ENCODE data around the gene RFX8.

RFX8 gene

DNA sequence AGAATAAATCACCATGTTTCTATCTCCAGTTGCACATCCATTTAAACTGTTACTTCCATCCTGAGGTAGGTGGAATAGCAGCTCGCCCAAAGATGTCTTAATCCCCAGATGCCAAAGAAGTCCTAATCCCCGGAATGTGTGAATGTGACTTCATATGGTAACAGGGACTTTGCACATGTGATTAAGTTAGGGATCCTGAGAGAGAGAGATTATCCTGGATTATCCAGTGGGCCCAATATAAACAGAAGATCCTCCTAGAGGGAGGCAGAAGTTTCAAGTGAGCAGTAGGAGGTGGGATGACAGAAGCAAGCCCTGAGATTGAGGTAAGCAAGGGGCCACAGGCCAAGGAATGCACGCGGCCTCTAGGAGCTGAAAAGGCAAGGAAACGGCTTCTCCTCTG, 107.4 kb downstream of the RFX8 start:
- no peak overlapping the region for H2AFZ ChIP-seq (ENCODE audit: low read depth, low read length)
- TF ChIP-seq EZH2phosphoT487 (IDR thresholded peaks at IDR 0.05; ENCODE audit: low read depth): no peak
- TF ChIP-seq, protein P1, sequence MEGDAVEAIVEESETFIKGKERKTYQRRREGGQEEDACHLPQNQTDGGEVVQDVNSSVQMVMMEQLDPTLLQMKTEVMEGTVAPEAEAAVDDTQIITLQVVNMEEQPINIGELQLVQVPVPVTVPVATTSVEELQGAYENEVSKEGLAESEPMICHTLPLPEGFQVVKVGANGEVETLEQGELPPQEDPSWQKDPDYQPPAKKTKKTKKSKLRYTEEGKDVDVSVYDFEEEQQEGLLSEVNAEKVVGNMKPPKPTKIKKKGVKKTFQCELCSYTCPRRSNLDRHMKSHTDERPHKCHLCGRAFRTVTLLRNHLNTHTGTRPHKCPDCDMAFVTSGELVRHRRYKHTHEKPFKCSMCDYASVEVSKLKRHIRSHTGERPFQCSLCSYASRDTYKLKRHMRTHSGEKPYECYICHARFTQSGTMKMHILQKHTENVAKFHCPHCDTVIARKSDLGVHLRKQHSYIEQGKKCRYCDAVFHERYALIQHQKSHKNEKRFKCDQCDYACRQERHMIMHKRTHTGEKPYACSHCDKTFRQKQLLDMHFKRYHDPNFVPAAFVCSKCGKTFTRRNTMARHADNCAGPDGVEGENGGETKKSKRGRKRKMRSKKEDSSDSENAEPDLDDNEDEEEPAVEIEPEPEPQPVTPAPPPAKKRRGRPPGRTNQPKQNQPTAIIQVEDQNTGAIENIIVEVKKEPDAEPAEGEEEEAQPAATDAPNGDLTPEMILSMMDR (IDR thresholded peaks at IDR 0.05; ENCODE audit: low read depth, low read length): no peak
- H3K4me2 ChIP-seq (ENCODE audit: low read length): no peak overlapping the region
- peaks cover 2% of the 10 kb centered on the region for H3K4me1 ChIP-seq (ENCODE audit: low read length)
- H3K27ac ChIP-seq (ENCODE audit: low read length): no peak overlapping the region
- no peaks in the 10 kb centered on the region for H3K27me3 ChIP-seq (ENCODE audit: low read depth, low read length)
- no peaks in the 10 kb centered on the region for H3K36me3 ChIP-seq (replicated peaks; ENCODE audit: low read depth, low read length)
- H3K9ac ChIP-seq (ENCODE audit: low read length): no peak overlapping the region
- H3K9me3 ChIP-seq (ENCODE audit: insufficient read depth, low read length): no peaks in the 10 kb centered on the region
- no peaks in the 10 kb centered on the region for H3K79me2 ChIP-seq (ENCODE audit: low read length)
- no peaks in the 10 kb centered on the region for H4K20me1 ChIP-seq (ENCODE audit: insufficient read depth, low read length)
- no peak overlapping the region for H3K4me3 ChIP-seq (ENCODE audit: low read length)

- H3K4me2 ChIP-seq (ENCODE audit: low read length): no peak overlapping the region
- H3K27ac ChIP-seq (ENCODE audit: low read length): no peak overlapping the region
- no peak overlapping the region for H3K9ac ChIP-seq (ENCODE audit: low read length)
- no peak overlapping the region for H3K4me3 ChIP-seq (ENCODE audit: low read length)
- H3K4me1 ChIP-seq (ENCODE audit: low read length): peaks cover 28% of the 10 kb centered on the region
- no peaks in the 10 kb centered on the region for H3K36me3 ChIP-seq (replicated peaks; ENCODE audit: low read depth, low read length)
- H3K9me3 ChIP-seq (ENCODE audit: insufficient read depth, low read length): no peaks in the 10 kb centered on the region
- no peaks in the 10 kb centered on the region for H3K79me2 ChIP-seq (ENCODE audit: low read length)
- H4K20me1 ChIP-seq (ENCODE audit: insufficient read depth, low read length): no peaks in the 10 kb centered on the region
- no peaks in the 10 kb centered on the region for H3K27me3 ChIP-seq (ENCODE audit: low read depth, low read length)
- TF ChIP-seq, protein P1 (IDR thresholded peaks at IDR 0.05; ENCODE audit: low read depth, low read length): no peak
- TF ChIP-seq EZH2phosphoT487 (IDR thresholded peaks at IDR 0.05; ENCODE audit: low read depth): no peak
- no peak overlapping the region for H2AFZ ChIP-seq (ENCODE audit: low read depth, low read length)
These were observed 110.0 kb downstream of the RFX8 start for GRCh38 chr2:101364878-101365277.

DNA sequence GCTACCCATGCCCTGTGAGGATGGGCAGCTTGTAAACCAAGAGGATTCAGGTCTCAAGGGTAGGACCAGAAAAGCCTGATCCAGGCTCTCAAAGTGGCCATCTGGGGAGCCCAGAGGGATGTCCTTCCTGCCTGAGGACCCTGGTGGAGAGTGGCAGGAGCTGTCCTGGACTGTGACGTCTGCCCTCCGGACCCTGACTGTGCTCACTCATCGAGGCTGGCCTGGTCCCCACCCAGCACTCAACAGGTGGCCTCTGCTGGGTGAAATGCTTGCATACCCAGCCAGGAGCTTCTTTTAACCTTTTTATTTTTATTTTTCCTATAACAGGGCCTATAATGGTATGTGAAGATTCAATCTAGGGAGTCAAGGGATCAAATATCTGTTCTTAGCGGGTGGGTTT, 112.1 kb downstream of the RFX8 start:
- TF ChIP-seq, protein P1 (IDR thresholded peaks at IDR 0.05; ENCODE audit: low read depth, low read length): no peak
- no peak for TF ChIP-seq EZH2phosphoT487 (IDR thresholded peaks at IDR 0.05; ENCODE audit: low read depth)
- Histone ChIP-seq H3K27ac (ENCODE audit: low read length) (no peak overlapping the region; the same call in 1 of the 2 replicates), H4K20me1 (ENCODE audit: insufficient read depth, low read length) (no peaks in the 10 kb centered on the region), H3K36me3 (replicated peaks; ENCODE audit: low read depth, low read length) (no peaks in the 10 kb centered on the region), H3K4me2 (ENCODE audit: low read length) (no peak overlapping the region), H3K79me2 (ENCODE audit: low read length) (no peaks in the 10 kb centered on the region), H3K9ac (ENCODE audit: low read length) (no peak overlapping the region), H3K4me3 (ENCODE audit: low read length) (no peak overlapping the region), H2AFZ (ENCODE audit: low read depth, low read length) (no peak overlapping the region), H3K4me1 (ENCODE audit: low read length) (peaks cover 28% of the 10 kb centered on the region), H3K27me3 (ENCODE audit: low read depth, low read length) (no peaks in the 10 kb centered on the region), H3K9me3 (ENCODE audit: insufficient read depth, low read length) (no peaks in the 10 kb centered on the region)

DNA sequence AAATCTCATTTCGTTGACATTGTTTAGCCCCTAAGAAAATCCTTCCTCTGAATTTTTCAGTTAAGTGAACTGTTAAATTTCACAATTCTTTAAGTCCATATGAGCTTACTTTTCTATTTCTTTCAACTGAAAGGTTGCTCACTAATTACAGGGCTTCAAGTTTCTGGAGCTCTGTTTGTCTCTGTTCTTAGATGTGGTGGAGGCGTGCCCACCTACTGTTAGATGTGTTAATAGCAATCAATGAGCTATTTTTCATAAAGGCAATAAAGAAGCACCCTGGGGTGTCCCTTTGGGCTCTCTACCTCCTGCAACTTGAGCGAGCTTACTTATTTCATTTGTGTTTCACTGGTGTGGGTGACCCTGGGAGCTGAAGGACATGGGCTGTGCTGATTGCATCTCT, 112.6 kb downstream of the RFX8 start:
- H3K4me1 ChIP-seq (ENCODE audit: low read length): peaks cover 28% of the 10 kb centered on the region
- peak overlapping the region; percentile 54 for H3K4me3 ChIP-seq (ENCODE audit: low read length)
- 0 out of 2 replicates have a peak overlapping the region, but pooled peaks have one; percentile 1 for H2AFZ ChIP-seq (ENCODE audit: low read depth, low read length)
- H3K27ac ChIP-seq (ENCODE audit: low read length): peak overlapping the region; percentile 16; the same call in 1 of the 2 replicates
- H3K9me3 ChIP-seq (ENCODE audit: insufficient read depth, low read length): no peaks in the 10 kb centered on the region
- peak overlapping the region; percentile 30 for H3K9ac ChIP-seq (ENCODE audit: low read length)
- H3K36me3 ChIP-seq (replicated peaks; ENCODE audit: low read depth, low read length): no peaks in the 10 kb centered on the region
- TF ChIP-seq EZH2phosphoT487 (IDR thresholded peaks at IDR 0.05; ENCODE audit: low read depth): no peak
- TF ChIP-seq, protein P1 (IDR thresholded peaks at IDR 0.05; ENCODE audit: low read depth, low read length): peak; percentile 17; the same call in 1 of the 2 replicates
- no peaks in the 10 kb centered on the region for H3K27me3 ChIP-seq (ENCODE audit: low read depth, low read length)
- no peaks in the 10 kb centered on the region for H4K20me1 ChIP-seq (ENCODE audit: insufficient read depth, low read length)
- H3K4me2 ChIP-seq (ENCODE audit: low read length): peak overlapping the region; percentile 80
- H3K79me2 ChIP-seq (ENCODE audit: low read length): no peaks in the 10 kb centered on the region
